Hematopoietic multipotent progenitor cell treated with erythropoietin and hydrocortisone succinate and interleukin-3 and kit ligand, for 17 days (in vitro differentiated cells): Measurements from ENCODE around the gene EEF1A1.
A peak's percentile ranks its signal among the peaks of the same experiment; 100 is the strongest.
"Not testable (repeated sequence)": the region's sequence is repeated elsewhere in the genome, so short reads cannot be mapped to it uniquely, and the experiment has no call there.

Source experiments
- DNase-seq: peaks from one replicate; pipeline ENCODE4 v3.0.0-alpha.2; 2015; ENCODE audit warnings: low spot score

Gene EEF1A1

GRCh38 chr6:73520688-73521350 is at the start of gene EEF1A1:
Gene EEF1A1, minus strand, starts transcription at chr6:73521032. Its CDS starts 1,006 bp downstream, at chr6:73520026.
- DNase-seq: peak; percentile 93

GRCh38 chr6:73569121-73569520 is 48.3 kb upstream of the EEF1A1 start:
- DNase-seq: no peak

- DNase-seq: no peak
These were observed 46.2 kb upstream of the EEF1A1 start for GRCh38 chr6:73566954-73567591.

- DNase-seq: not testable (repeated sequence)
These were observed 45.6 kb upstream of the EEF1A1 start for GRCh38 chr6:73566486-73566871.

- DNase-seq: no peak
These were observed 45.1 kb upstream of the EEF1A1 start for GRCh38 chr6:73565767-73566485.

GRCh38 chr6:73564578-73565345 is 43.9 kb upstream of the EEF1A1 start:
- no peak for DNase-seq

GRCh38 chr6:73562558-73562957 is 41.7 kb upstream of the EEF1A1 start:
- no peak for DNase-seq

GRCh38 chr6:73560853-73561407 is 40.1 kb upstream of the EEF1A1 start:
- no peak for DNase-seq

GRCh38 chr6:73560182-73560732 is 39.4 kb upstream of the EEF1A1 start:
- no peak for DNase-seq

GRCh38 chr6:73559399-73559794 is 38.6 kb upstream of the EEF1A1 start:
- DNase-seq: not testable (repeated sequence)

GRCh38 chr6:73558624-73559398 is 38.0 kb upstream of the EEF1A1 start:
- no peak for DNase-seq

GRCh38 chr6:73556836-73557235 is 36.0 kb upstream of the EEF1A1 start:
- DNase-seq: no peak

- not testable (repeated sequence) for DNase-seq
These were observed 34.6 kb upstream of the EEF1A1 start for GRCh38 chr6:73555380-73555949.

GRCh38 chr6:73551115-73551514 is 30.3 kb upstream of the EEF1A1 start:
- DNase-seq: not testable (repeated sequence)

GRCh38 chr6:73548458-73549446 is 27.9 kb upstream of the EEF1A1 start:
- no peak for DNase-seq

- DNase-seq: no peak
These were observed 26.2 kb upstream of the EEF1A1 start for GRCh38 chr6:73547036-73547435.

- no peak for DNase-seq
These were observed 22.1 kb upstream of the EEF1A1 start for GRCh38 chr6:73542891-73543290.

- not testable (repeated sequence) for DNase-seq
These were observed 21.6 kb upstream of the EEF1A1 start for GRCh38 chr6:73542481-73542880.

GRCh38 chr6:73538116-73538779 is 17.4 kb upstream of the EEF1A1 start:
- DNase-seq: no peak
